ENCODE results near the gene PLA2G4F.

The PLA2G4F gene

GRCh38 chr15:42131826-42132806 is 24.3 kb downstream of the PLA2G4F start:
- DNase-seq (ENCODE audit: extremely low read depth, low read depth): no peak
- TF ChIP-seq CTCF (IDR thresholded peaks at IDR 0.05; ENCODE audit: low read depth, low read length): no peak

GRCh38 chr15:42131006-42131405 is 25.4 kb downstream of the PLA2G4F start:
- TF ChIP-seq CTCF (IDR thresholded peaks at IDR 0.05; ENCODE audit: low read depth, low read length): no peak
- no peak for DNase-seq (ENCODE audit: extremely low read depth, low read depth)

- TF ChIP-seq CTCF (IDR thresholded peaks at IDR 0.05; ENCODE audit: low read depth, low read length): no peak
- DNase-seq (ENCODE audit: extremely low read depth, low read depth): no peak
Observed at GRCh38 chr15:42130246-42130986, 26.0 kb downstream of the PLA2G4F start.

GRCh38 chr15:42129364-42129763 is 27.1 kb downstream of the PLA2G4F start:
- TF ChIP-seq CTCF (IDR thresholded peaks at IDR 0.05; ENCODE audit: low read depth, low read length): no peak
- DNase-seq (ENCODE audit: extremely low read depth, low read depth): no peak

- DNase-seq (ENCODE audit: extremely low read depth, low read depth): no peak
Observed at GRCh38 chr15:42128476-42128875, 28.0 kb downstream of the PLA2G4F start.

GRCh38 chr15:42123546-42123945 is 32.9 kb downstream of the PLA2G4F start:
- TF ChIP-seq CTCF (IDR thresholded peaks at IDR 0.05; ENCODE audit: low read depth, low read length): no peak
- no peak for DNase-seq (ENCODE audit: extremely low read depth, low read depth)

More at GRCh38 chr15:42128476-42128875, 28.0 kb downstream of the PLA2G4F start:
- TF ChIP-seq CTCF (IDR thresholded peaks at IDR 0.05; ENCODE audit: low read depth, low read length): no peak

- DNase-seq (ENCODE audit: extremely low read depth, low read depth): no peak
- TF ChIP-seq CTCF (IDR thresholded peaks at IDR 0.05; ENCODE audit: low read depth, low read length): no peak
Observed at GRCh38 chr15:42121682-42122081, 34.8 kb downstream of the PLA2G4F start.
